Head of caudate nucleus (tissue), 42 donors: Measurements from ENCODE around the gene TECR.
"Not testable (repeated sequence)": the region's sequence is repeated elsewhere in the genome, so short reads cannot be mapped to it uniquely, and the experiment has no call there.

Experiments used
- DNase-seq, 42 donors: peaks; one replicate each; pipeline versions ENCODE4 v3.0.0 to v3.0.0-alpha.2; 2020 to 2021; ENCODE audit warnings: mixed read lengths in 7 of 42
- intact Hi-C: fragments of 100-400 bp; cut with DNase I; formaldehyde crosslinking; loops from one replicate; pipeline ENCODE4 v1.15.0; 2022

TECR gene

GRCh38 chr19:14554382-14554812 lies 25.0 kb downstream of the TECR start:
- intact Hi-C loops: no loop called here
- peak in 14 of 42 donors; percentile 28 to 63 (median 44) for DNase-seq

- intact Hi-C loops: no loop called here
- no peak for DNase-seq
Observed at GRCh38 chr19:14555918-14556661, 26.7 kb downstream of the TECR start.

GRCh38 chr19:14556662-14557188 lies 27.3 kb downstream of the TECR start:
- intact Hi-C loops: no loop called here
- DNase-seq: peak; percentile 68 to 92 (median 85)

DNA sequence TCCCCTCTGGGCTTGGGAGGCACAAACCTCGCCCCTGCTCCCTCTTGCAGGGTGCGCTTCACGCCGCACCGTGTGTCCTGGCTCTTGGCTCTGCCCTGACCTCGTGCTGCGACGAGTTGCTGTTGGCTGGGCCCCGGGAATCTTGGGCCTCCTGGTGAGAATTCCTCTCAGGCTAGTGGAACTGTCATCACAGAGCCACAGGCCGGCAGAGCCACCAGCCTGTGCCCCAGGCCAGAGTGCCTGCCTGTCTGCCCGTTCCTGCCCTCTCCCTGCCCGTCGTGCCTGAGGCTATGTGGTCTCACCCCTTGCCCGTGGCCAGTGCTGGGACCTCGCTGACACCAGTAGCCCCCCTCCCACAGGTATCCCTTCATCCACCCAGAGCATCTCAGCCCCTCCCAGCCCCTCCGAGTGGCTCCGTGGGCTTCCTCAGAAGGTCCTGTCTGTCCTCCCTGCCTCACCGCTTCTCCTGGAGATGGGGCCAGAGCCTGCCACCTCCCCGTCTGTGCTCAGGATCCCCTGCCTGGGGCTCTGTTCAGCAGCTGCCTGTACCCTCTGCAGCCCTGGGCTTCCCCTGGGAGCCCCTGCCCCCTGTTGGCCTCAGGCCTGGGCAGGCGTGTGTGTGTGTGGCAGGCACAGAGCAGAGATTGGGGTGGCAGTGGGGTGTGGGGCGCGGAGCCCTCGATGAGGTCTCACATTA lies 29.1 kb downstream of the TECR start:
- intact Hi-C loops: no loop called here
- no peak for DNase-seq

GRCh38 chr19:14559916-14560775 lies 30.8 kb downstream of the TECR start:
- DNase-seq: no peak
- intact Hi-C loops: no loop called here

DNA sequence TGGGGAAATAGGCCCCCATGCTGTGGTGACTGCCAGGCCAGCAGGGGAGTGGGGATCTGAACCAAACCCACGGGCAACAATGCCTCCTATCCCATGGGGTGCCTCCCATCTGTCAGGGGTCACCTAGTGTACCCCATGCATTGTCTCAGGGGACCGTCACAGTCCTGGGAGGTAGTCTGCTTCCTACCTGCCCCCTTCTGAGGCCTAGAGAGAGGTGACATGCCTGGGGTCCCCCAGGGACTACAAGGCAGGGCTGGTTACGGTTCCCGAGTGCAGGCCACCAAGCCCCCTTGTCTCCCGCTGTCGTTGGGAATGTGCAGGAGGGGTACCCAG lies 31.3 kb downstream of the TECR start:
- no peak for DNase-seq
- intact Hi-C loops: no loop called here

DNA sequence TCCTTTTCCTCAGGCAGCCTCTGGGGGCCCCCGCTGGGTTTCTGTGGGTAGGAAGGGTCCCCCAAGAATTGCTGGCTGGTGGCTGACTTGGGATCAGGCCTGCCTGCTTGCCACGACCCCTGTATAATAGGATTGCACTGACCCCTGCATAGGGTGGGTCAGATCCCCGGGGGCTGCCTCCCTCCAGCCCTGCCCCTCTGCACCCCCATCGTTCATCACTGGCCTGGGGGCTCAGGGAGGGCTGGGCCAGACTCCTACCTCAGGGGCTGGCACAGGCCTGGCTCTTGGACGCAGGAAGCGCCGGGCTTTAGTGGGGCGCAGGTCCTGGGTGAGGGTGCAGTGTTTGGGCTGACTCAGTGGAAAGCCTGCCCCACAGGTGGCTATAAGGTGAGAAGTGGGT lies 31.9 kb downstream of the TECR start:
- DNase-seq: no peak
- intact Hi-C loops: no loop called here

DNA sequence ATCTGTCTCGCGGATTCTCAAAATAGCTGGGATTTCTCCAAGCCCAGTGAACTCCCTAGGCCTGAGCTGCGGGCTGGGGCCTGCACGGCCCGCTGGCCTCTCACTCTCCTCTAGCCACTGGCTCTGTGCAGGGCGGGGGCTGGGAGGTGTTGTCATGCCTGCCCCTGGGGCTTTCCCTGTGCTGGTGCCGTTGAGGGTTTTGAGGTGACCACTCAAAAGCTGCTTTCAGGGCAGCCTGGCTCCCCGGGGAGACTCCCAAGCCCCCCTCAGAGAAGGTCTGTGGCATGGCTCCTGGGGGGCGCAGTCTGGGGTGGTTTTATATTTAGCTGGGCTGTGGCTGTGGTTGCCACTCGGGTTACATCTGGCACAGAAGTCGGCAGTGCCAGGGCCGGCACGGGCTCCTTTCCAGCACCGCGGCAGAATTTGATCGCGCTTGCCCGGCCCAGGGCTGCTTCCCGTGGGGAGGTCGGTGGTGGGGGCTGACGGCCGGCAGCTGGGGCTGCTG lies 32.5 kb downstream of the TECR start:
- intact Hi-C loops: no loop called here
- DNase-seq: peak in 40 of 42 donors; percentile 40 to 84 (median 64)

- intact Hi-C loops: no loop called here
Observed at GRCh38 chr19:14562660-14563589, 33.5 kb downstream of the TECR start.

DNA sequence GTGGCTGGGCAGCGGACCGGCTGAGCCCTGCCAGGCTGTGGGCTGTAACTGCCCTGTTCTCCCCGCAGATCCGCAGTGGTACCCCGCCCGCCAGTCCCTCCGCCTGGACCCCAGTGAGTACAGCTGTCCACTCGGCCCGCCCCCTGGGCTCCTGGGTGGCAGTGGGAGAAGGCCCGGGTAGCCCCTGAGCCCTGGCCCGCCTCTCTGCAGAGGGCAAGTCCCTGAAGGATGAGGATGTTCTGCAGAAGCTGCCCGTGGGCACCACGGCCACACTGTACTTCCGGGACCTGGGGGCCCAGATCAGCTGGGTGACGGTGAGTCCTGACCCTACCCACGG lies 34.2 kb downstream of the TECR start:
- no peak for DNase-seq

More at GRCh38 chr19:14562660-14563589, 33.5 kb downstream of the TECR start:
- DNase-seq: no peak

DNA sequence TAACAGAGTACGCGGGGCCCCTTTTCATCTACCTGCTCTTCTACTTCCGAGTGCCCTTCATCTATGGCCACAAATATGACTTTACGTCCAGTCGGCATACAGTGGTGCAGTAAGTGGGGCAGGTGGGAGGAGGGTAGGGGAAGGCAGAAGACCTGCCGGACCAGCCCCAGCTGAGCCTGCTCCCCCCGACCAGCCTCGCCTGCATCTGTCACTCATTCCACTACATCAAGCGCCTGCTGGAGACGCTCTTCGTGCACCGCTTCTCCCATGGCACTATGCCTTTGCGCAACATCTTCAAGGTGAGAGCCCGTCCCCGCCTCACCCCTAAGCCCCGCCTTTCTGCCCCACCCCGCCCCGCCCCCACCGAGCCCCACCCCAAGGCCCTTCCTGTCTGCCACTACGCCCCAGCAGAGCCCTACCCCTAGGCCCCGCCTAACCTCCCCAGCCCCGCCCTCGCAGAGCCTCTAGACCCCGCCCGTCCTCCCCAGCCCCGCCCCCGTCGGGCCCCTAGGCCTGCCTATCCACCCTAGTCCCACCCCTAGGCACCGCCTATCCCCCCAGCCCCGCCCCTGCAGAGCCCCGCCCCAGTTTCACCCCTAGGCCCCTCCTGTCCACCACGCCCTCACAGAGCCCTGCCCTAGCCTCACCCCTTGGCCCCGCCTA lies 34.7 kb downstream of the TECR start:
- intact Hi-C loops: no loop called here
- no peak for DNase-seq

More for the DNA sequence above, 34.2 kb downstream of the TECR start:
- intact Hi-C loops: no loop called here

- DNase-seq, intact Hi-C loops: not testable (repeated sequence)
Observed at GRCh38 chr19:14564652-14565297, 35.4 kb downstream of the TECR start.

DNA sequence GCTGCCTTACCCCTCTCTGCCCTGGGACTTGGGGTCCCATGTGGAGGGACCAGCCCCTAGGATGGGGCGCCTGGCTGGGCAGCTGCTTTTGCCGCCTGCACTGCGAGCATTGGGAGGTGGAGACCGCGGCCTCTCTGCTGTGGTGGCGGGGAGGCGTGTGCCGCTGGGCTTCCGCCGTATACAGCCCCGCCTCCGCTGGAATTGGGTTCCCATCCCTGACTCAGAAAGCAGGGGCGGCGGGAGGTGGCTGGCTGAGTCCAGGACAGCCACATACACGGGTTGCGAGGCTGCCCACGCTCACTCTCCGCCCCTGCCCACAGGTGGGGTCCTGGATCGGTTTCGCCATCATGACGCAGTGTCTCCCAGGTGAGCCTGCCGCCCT lies 35.9 kb downstream of the TECR start:
- DNase-seq: peak in 6 of 42 donors; percentile 20 to 56 (median 47)
- intact Hi-C loops: no loop called here

GRCh38 chr19:14565765-14566711 lies 36.6 kb downstream of the TECR start:
- intact Hi-C loops: no loop called here
- no peak for DNase-seq

DNA sequence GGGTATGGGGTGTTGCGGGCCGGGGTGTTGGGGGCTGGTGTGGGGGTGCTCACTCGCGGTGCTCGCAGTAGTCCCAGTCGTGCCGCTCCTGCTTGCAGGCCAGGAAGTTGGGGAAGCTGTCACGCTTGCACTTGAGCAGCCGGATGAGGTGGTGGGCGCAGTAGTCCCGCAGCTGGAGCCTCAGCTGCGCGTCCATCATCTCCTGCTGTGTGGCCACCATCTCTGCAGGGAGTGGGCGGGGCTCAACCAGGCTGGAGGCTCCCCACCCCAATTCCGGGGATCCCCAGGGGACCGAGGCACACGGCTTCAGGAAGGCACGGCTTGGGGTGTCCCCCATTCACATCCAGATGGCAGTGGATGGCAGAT lies 37.3 kb downstream of the TECR start:
- intact Hi-C loops: no loop called here
- DNase-seq: no peak

DNA sequence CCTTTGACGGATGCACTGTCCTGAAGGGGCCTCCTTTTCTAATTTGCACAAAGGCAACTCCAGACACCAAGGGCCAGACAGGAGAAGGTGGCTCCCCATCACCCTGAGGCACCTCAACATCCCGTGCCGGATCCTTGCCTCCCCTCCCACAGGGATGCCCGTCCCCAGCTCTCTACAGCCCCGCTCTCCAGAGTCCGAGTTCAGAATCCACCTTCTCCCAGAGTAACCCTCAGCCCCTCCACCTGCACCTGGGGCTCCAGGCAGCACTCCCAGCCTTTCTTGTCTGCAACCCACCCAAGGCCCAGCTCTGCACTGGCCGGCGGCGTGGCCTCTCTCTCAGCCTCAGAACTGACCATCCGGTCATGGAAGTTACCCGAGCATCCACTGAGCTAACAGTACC lies 37.7 kb downstream of the TECR start:
- intact Hi-C loops: no loop called here
- no peak for DNase-seq
